Skin of body (tissue), 2 donors: ENCODE data around the gene CITED1. TPM values are rescaled to one million over a fixed set of nuclear protein-coding genes. Genes with fewer than 3 reads are reported as not detected.
"Not testable (repeated sequence)": the region's sequence is repeated elsewhere in the genome, so short reads cannot be mapped to it uniquely, and the experiment has no call there.

Experiments used
- DNase-seq: peaks from one replicate; lab custom pipeline; 2025; lab: John Stamatoyannopoulos, UW
- total RNA-seq: library from RNA; depleted of rRNA; stranded (reverse); fragments of >200 nt; gene quantifications from one replicate; pipeline ENCODE4 v1.2.3, GENCODE V29; 2014

CITED1 gene
- total RNA-seq, result 4.9 TPM

GRCh38 chrX:72305286-72306084 is at the start of gene CITED1:
Gene CITED1 (minus strand): TSS chrX:72305914. CDS start chrX:72302869, 3,045 bp downstream.
- no peak for DNase-seq

GRCh38 chrX:72352786-72353185 is 47.1 kb upstream of the CITED1 start:
- DNase-seq, result no peak

- peak; percentile 25 for DNase-seq
These were observed 46.1 kb upstream of the CITED1 start for GRCh38 chrX:72351606-72352334.

- DNase-seq, result no peak
These were observed 43.5 kb upstream of the CITED1 start for GRCh38 chrX:72349190-72349589.

GRCh38 chrX:72348247-72348979 is 42.7 kb upstream of the CITED1 start:
- DNase-seq, result no peak

GRCh38 chrX:72347366-72347765 is 41.7 kb upstream of the CITED1 start:
- no peak for DNase-seq

GRCh38 chrX:72346302-72346949 is 40.7 kb upstream of the CITED1 start:
- DNase-seq, result no peak

DNA sequence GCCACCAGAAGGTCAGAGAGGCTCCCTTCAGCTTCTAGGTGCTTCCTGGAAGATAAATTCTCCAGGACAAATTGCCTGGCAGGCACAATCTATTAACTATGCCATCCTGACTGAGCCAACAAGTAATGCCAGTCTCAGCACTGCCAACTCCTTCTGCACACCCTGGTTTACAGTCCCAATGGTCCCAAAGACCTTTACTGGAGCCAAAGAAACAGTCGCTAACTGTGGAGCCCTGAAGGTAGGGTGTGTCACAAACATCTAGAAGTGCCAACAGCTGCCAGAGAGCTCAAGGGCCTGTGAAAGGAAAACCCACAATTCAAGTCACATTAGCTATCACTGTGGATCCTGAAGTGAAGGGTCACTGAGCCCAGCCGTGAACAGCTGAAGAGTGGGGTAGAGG is 34.9 kb upstream of the CITED1 start:
- no peak for DNase-seq

DNA sequence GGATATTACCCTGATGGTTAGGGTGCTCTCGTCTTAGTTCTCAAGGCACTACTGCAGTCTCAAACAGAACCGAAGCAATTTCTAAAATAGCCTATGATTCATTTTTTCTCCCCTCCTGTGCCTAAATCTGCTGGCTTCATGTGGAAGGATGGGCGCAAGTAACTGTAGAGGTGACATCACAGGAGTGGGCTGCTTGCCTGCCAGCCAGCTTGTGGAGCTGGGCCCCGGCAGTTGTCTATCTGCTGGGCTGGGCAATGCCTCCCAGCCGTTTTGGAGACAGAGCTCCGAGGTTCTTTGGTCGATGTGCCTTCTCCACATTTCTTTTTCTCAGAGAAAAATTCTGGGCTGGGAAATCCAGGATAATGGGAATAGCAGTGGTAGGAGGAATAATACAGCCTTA is 34.3 kb upstream of the CITED1 start:
- no peak for DNase-seq

DNA sequence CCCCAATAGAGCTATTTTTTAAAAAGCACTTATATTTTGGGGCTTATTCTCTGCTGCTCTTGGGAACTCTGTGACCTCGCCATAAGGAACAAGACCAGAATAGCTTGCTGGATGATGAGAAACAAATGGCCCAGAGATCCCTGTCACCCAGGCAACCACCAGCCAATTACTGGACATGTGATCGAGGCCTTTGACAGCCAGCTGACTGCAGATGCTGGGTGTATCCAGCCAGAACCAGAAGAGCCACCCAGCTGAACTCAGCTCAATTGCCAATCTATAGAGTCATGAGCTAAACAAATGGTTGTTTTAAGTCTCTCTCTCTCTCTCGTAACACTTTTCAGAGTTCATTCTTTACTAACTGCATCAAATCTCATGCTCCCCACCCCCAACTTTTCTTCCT is 24.4 kb upstream of the CITED1 start:
- no peak for DNase-seq

GRCh38 chrX:72326605-72327300 is 21.0 kb upstream of the CITED1 start:
- DNase-seq, result no peak

GRCh38 chrX:72319651-72320050 is 13.9 kb upstream of the CITED1 start:
- DNase-seq, result not testable (repeated sequence)

DNA sequence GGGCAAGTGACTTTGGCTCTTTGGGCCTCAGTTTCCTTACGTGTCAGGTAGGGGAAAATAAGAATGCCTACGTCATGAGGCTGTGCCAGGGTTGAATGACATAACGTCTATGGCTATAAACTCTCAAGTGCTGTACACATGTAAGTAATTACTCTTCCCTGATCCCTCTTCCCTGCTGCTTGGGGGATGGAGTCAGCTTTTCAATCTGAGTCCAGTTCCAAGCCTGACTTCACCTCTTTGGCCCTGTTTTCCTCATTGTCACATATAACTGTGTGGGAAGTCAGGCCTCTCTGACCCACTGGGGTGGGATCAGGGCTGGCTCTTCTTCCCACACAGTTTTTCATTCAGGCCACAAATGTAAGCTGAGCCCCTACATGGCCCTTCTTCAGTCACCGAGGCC is 11.4 kb upstream of the CITED1 start:
- DNase-seq, result peak; percentile 27

GRCh38 chrX:72316408-72317110 is 10.8 kb upstream of the CITED1 start:
- no peak for DNase-seq

- no peak for DNase-seq
These were observed 9.2 kb upstream of the CITED1 start for GRCh38 chrX:72314881-72315280.

- DNase-seq, result no peak
These were observed 8.3 kb upstream of the CITED1 start for GRCh38 chrX:72313707-72314641.

DNA sequence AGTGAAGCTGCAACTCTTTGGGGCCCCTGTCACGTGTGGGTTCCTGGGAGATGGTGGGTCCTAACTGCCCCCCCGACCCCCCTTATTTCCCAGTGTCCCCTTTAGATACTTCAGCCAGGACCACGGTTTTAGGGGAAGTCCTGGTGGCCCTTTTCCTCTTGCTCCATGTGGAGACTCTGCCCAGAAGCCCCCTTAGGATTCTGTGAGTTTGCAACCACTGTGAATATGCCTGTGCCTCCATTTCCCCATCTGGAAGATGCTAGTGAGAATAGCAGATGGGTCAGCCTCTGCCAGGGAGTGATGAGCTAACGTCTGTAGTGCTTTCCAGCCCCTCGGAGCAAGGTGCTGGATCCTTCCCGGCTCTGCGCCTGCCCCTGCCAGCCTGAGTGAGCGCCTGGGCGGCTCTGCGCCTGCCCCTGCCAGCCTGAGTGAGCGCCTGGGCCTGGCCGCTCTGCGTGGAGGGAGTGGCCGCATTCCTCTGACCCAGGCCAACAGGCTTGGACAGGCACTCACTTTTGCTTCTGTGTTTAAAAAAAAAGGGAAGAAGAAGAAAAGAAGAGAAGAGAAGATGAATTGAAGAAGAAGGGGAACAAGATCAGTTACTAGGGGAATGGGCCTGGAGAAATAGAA is 6.7 kb upstream of the CITED1 start:
- DNase-seq, result no peak

- DNase-seq, result no peak
These were observed 3.8 kb upstream of the CITED1 start for GRCh38 chrX:72309297-72310071.
